Right lobe of liver (tissue), 4 donors: ENCODE measurements around the gene SLC36A1.

ENCODE experiments used
- POLR2A ChIP-seq: fragments of 450-650 bp; IDR thresholded peaks from one replicate; pipeline ENCODE4 v1.6.1; 2017; ENCODE audit warnings: antibody characterized with exemption, mild to moderate bottlenecking
- TF ChIP-seq, protein P1 (sequence below), 4 donors: fragments of 200-600 bp in 3 of 4; fragments of 450-650 bp in 1 of 4; IDR thresholded peaks; one replicate each; pipeline versions ENCODE4 v1.5.1 to v1.8.0; 2016 to 2022; ENCODE audit warnings: antibody characterized with exemption in 4 of 4, mild to moderate bottlenecking in 2 of 4
- donor health status: DM: no; HTN: no; CAD: no.
- donor health status: DM: no; HTN: no; CAD: no.
- donor health status: DM: no; HTN: yes; CAD: no.

DNA sequence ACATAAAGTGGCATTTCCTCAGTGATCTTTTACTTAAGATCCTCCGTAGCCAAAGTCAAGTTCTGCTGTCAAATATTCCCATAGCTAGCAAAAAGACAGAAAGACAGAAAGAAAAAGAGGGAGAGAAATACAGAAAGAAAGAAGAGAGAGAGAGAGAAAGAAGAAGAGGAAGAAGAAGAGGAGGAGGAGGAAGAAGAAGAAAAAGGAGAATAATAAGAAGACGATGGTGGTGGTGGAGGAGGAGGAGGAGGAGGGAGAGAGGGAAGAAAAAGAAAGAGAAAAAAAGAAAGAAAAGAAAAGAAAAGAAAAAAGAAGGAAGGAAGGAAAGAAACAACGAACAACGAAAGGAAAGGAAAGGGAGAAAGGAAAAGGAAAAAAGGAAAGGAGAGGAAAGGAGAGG lies 89.6 kb downstream of the SLC36A1 start:
- TF ChIP-seq, protein P1, sequence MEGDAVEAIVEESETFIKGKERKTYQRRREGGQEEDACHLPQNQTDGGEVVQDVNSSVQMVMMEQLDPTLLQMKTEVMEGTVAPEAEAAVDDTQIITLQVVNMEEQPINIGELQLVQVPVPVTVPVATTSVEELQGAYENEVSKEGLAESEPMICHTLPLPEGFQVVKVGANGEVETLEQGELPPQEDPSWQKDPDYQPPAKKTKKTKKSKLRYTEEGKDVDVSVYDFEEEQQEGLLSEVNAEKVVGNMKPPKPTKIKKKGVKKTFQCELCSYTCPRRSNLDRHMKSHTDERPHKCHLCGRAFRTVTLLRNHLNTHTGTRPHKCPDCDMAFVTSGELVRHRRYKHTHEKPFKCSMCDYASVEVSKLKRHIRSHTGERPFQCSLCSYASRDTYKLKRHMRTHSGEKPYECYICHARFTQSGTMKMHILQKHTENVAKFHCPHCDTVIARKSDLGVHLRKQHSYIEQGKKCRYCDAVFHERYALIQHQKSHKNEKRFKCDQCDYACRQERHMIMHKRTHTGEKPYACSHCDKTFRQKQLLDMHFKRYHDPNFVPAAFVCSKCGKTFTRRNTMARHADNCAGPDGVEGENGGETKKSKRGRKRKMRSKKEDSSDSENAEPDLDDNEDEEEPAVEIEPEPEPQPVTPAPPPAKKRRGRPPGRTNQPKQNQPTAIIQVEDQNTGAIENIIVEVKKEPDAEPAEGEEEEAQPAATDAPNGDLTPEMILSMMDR (IDR thresholded peaks at IDR 0.05), result no peak
- TF ChIP-seq POLR2A, result no peak
